Measurements from ENCODE around the gene ARFGEF2. TPM values are rescaled to one million over a fixed set of nuclear protein-coding genes. Genes with fewer than 3 reads are reported as not detected.

Gene ARFGEF2
- total RNA-seq, 1 experiment from 2014 or later: 20.9 TPM

GRCh38 chr20:48897305-48898010 is 24.1 kb upstream of the ARFGEF2 start:
- Mint-ChIP-seq H3K9me3 (peaks cover 5% of the 10 kb centered on the region), H3K36me3 (no peaks in the 10 kb centered on the region), H3K4me3 (no peak overlapping the region), H3K27ac (no peak overlapping the region), H3K4me1 (peaks cover 8% of the 10 kb centered on the region), H3K27me3 (ENCODE audit: low read depth) (no peaks in the 10 kb centered on the region; the same call in 1 of the 2 replicates)
- ChIA-PET POLR2A (interaction anchor here (0.6 kb wide), 1 partner anchor 62 kb away, joined by 4 read pairs; no protein-coding TSS in a partner anchor), CTCF (interaction anchor here (4.2 kb wide), 1 partner anchor 240 kb away, joined by 27 read pairs; no protein-coding TSS in a partner anchor)
- DNase-seq (ENCODE audit: low spot score) (no peak), ATAC-seq (no peak)
- TF ChIP-seq TEAD4 (CRISPR knock-in tag; IDR thresholded peaks at IDR 0.05): no peak
- TF ChIP-seq ZNF232 (CRISPR knock-in tag; IDR thresholded peaks at IDR 0.05): no peak
- TF ChIP-seq ZBTB43 (CRISPR knock-in tag; IDR thresholded peaks at IDR 0.05): no peak
- no peak for TF ChIP-seq RORB (CRISPR knock-in tag; IDR thresholded peaks at IDR 0.05)
- no peak for TF ChIP-seq IRF1 (CRISPR knock-in tag; IDR thresholded peaks at IDR 0.05)
- no peak for TF ChIP-seq ZNF396 (CRISPR knock-in tag; IDR thresholded peaks at IDR 0.05; ENCODE audit: borderline replicate concordance)
- no peak for TF ChIP-seq ZNF281 (CRISPR knock-in tag; IDR thresholded peaks at IDR 0.05)
- no peak for TF ChIP-seq ZNF423 (CRISPR knock-in tag; IDR thresholded peaks at IDR 0.05)
- TF ChIP-seq GABPB1 (CRISPR knock-in tag; IDR thresholded peaks at IDR 0.05): no peak
- no peak for TF ChIP-seq CREB1 (CRISPR knock-in tag; IDR thresholded peaks at IDR 0.05)
- TF ChIP-seq CTCF (IDR thresholded peaks at IDR 0.05): no peak
- no peak for TF ChIP-seq EMX1 (CRISPR knock-in tag; IDR thresholded peaks at IDR 0.05)
- no peak for TF ChIP-seq NFATC4 (CRISPR knock-in tag; IDR thresholded peaks at IDR 0.05)
- no peak for TF ChIP-seq MLX (CRISPR knock-in tag; IDR thresholded peaks at IDR 0.05)
- TF ChIP-seq E2F4 (CRISPR knock-in tag; IDR thresholded peaks at IDR 0.05; ENCODE audit: borderline replicate concordance, low read depth): no peak
- no peak for TF ChIP-seq AFF4 (CRISPR knock-in tag; IDR thresholded peaks at IDR 0.05; ENCODE audit: borderline replicate concordance)
- TF ChIP-seq ARID4B (CRISPR knock-in tag; IDR thresholded peaks at IDR 0.05; ENCODE audit: borderline replicate concordance): no peak
- TF ChIP-seq MXD4 (CRISPR knock-in tag; IDR thresholded peaks at IDR 0.05; ENCODE audit: borderline replicate concordance): no peak
- TF ChIP-seq ZNF263 (CRISPR knock-in tag; IDR thresholded peaks at IDR 0.05; ENCODE audit: low read depth): no peak

Measured in WTC11 (cell line).